ENCODE measurements around the gene JAZF1. TPM values are rescaled to one million over a fixed set of nuclear protein-coding genes. Genes with fewer than 3 reads are reported as not detected.

JAZF1 gene
- total RNA-seq, 1 experiment from 2014 or later, result 3.4 TPM

- H3K4me1 ChIP-seq (ENCODE audit: control insufficient read depth in 1 of 2, insufficient read depth in 2 of 2, low read length in 2 of 2), result no peaks in the 10 kb centered on the region
- no peak overlapping the region for H2AFZ ChIP-seq (ENCODE audit: low read depth, low read length, poor library complexity, severe bottlenecking)
- intact Hi-C loops (cut with micrococcal nuclease), result no loop called here
- H3K27me3 ChIP-seq (ENCODE audit: insufficient read depth, low read length), result peaks cover 27% of the 10 kb centered on the region; the same call in 1 of the 2 replicates
- H3K9me3 ChIP-seq (ENCODE audit: control insufficient read depth in 1 of 2, insufficient read depth in 1 of 2, low read depth in 1 of 2, low read length in 2 of 2), result no peaks in the 10 kb centered on the region
- ChIA-PET RAD21 (ENCODE audit: low non-redundant PET in 1 of 2, low total read pairs in 2 of 2, uncharacterized antibody in 2 of 2, unreplicated experiment in 2 of 2) (no interaction called here), CTCF (no interaction called here), POLR2A (no interaction called here)
- H3K79me2 ChIP-seq (ENCODE audit: insufficient read depth, low read length), result no peaks in the 10 kb centered on the region
- H3K9me2 ChIP-seq (ENCODE audit: insufficient read depth), result no peaks in the 10 kb centered on the region
- no peak overlapping the region for H3K4me2 ChIP-seq (ENCODE audit: low read length)
- H3K27ac ChIP-seq (ENCODE audit: low read depth, low read length), result no peak overlapping the region
- DNase-seq (ENCODE audit: low read depth, low spot score) (no peak), ATAC-seq (no peak)
- no peaks in the 10 kb centered on the region for H4K20me1 ChIP-seq (ENCODE audit: insufficient read depth)
- H3K9ac ChIP-seq (ENCODE audit: low read length), result no peak overlapping the region
- H3K4me3 ChIP-seq (replicated peaks in 1 of 2; ENCODE audit: low read depth in 1 of 2, low read length in 2 of 2), result no peak overlapping the region
- BruUV-seq (replicated peaks), result no TSS peak
- TF ChIP-seq MAX (IDR thresholded peaks at IDR 0.05) (no peak), SIN3A (IDR thresholded peaks at IDR 0.05; ENCODE audit: low read depth) (no peak)
- no peaks in the 10 kb centered on the region for H3K36me3 ChIP-seq (ENCODE audit: control insufficient read depth in 1 of 2, insufficient read depth in 2 of 2, low read length in 2 of 2)
These were observed 12.4 kb upstream of the JAZF1 start for GRCh38 chr7:28192786-28193585.

GRCh38 chr7:28191751-28192150, 11.2 kb upstream of the JAZF1 start:
- DNase-seq (ENCODE audit: low read depth, low spot score) (no peak), ATAC-seq (no peak)
- Histone ChIP-seq H3K4me3 (replicated peaks in 1 of 2; ENCODE audit: low read depth in 1 of 2, low read length in 2 of 2) (no peak overlapping the region), H3K27ac (ENCODE audit: low read depth, low read length) (no peak overlapping the region), H3K9ac (ENCODE audit: low read length) (no peak overlapping the region), H3K4me2 (ENCODE audit: low read length) (no peak overlapping the region), H3K36me3 (ENCODE audit: control insufficient read depth in 1 of 2, insufficient read depth in 2 of 2, low read length in 2 of 2) (no peaks in the 10 kb centered on the region), H3K9me3 (ENCODE audit: control insufficient read depth in 1 of 2, insufficient read depth in 1 of 2, low read depth in 1 of 2, low read length in 2 of 2) (no peaks in the 10 kb centered on the region), H3K79me2 (ENCODE audit: insufficient read depth, low read length) (no peaks in the 10 kb centered on the region), H3K9me2 (ENCODE audit: insufficient read depth) (no peaks in the 10 kb centered on the region), H4K20me1 (ENCODE audit: insufficient read depth) (no peaks in the 10 kb centered on the region), H2AFZ (ENCODE audit: low read depth, low read length, poor library complexity, severe bottlenecking) (no peak overlapping the region), H3K27me3 (ENCODE audit: insufficient read depth, low read length) (peaks cover 27% of the 10 kb centered on the region; the same call in 1 of the 2 replicates), H3K4me1 (ENCODE audit: control insufficient read depth in 1 of 2, insufficient read depth in 2 of 2, low read length in 2 of 2) (no peaks in the 10 kb centered on the region)
- CTCF ChIA-PET, result no interaction called here
- POLR2A ChIA-PET, result no interaction called here
- BruUV-seq (replicated peaks), result no TSS peak
- no peak for TF ChIP-seq SP1 (IDR thresholded peaks at IDR 0.05; ENCODE audit: low read depth)
- no peak for TF ChIP-seq EZH2 (IDR thresholded peaks at IDR 0.05)
- no peak for TF ChIP-seq POLR2AphosphoS5 (IDR thresholded peaks at IDR 0.05; ENCODE audit: low read depth, low read length)
- no peak for TF ChIP-seq YY1 (IDR thresholded peaks at IDR 0.05; ENCODE audit: extremely low read depth, insufficient replicate concordance, low read depth, low read length)
- TF ChIP-seq CEBPB (IDR thresholded peaks at IDR 0.05; ENCODE audit: low read depth), result no peak
- TF ChIP-seq POLR2A (IDR thresholded peaks at IDR 0.05; ENCODE audit: borderline replicate concordance, extremely low read depth, insufficient read depth, insufficient read length), result no peak
- TF ChIP-seq ELF1 (IDR thresholded peaks at IDR 0.05; ENCODE audit: borderline replicate concordance, low read depth), result no peak
- no peak for TF ChIP-seq FOSL1 (IDR thresholded peaks at IDR 0.05; ENCODE audit: low read depth)
- no peak for TF ChIP-seq ZBTB33 (IDR thresholded peaks at IDR 0.05; ENCODE audit: extremely low read depth, insufficient replicate concordance, low read length)
- intact Hi-C loops (cut with micrococcal nuclease), result no loop called here
- RAD21 ChIA-PET (ENCODE audit: low non-redundant PET in 1 of 2, low total read pairs in 2 of 2, uncharacterized antibody in 2 of 2, unreplicated experiment in 2 of 2), result no interaction called here
